Endodermal cell (in vitro differentiated cells): ENCODE measurements around the gene CDH23. TPM values are rescaled to one million over a fixed set of nuclear protein-coding genes. Genes with fewer than 3 reads are reported as not detected.

Experiments used
- DNase-seq: peaks from one replicate; pipeline ENCODE4 v3.0.0-alpha.2; 2017
- H3K27ac ChIP-seq: 2 replicates; pipeline ENCODE4 v1.5.1; 2013; ENCODE audit warnings: mild to moderate bottlenecking, low read depth, low read length, moderate library complexity
- H3K27me3 ChIP-seq: 2 replicates; pipeline ENCODE4 v1.6.1; 2013; ENCODE audit warnings: mild to moderate bottlenecking, low read length, moderate library complexity; ENCODE audit not compliant: insufficient read depth, control insufficient read depth, poor library complexity, severe bottlenecking
- H3K36me3 ChIP-seq: 2 replicates; pipeline ENCODE4 v1.7.0; 2013; ENCODE audit warnings: mild to moderate bottlenecking, low read length, moderate library complexity; ENCODE audit not compliant: control insufficient read depth, insufficient read depth
- H3K4me1 ChIP-seq: one replicate; pipeline ENCODE4 v1.7.0; 2013; ENCODE audit warnings: low read length; ENCODE audit not compliant: control insufficient read depth, insufficient read depth
- H3K4me3 ChIP-seq: 2 replicates; pipeline ENCODE4 v1.5.1; 2013; ENCODE audit warnings: mild to moderate bottlenecking, low read length, moderate library complexity
- H3K9ac ChIP-seq: 2 replicates; pipeline ENCODE4 v1.6.1; 2013; ENCODE audit warnings: mild to moderate bottlenecking, low read length, moderate library complexity; ENCODE audit not compliant: poor library complexity, severe bottlenecking; ENCODE audit errors: extremely low read depth
- H3K9me3 ChIP-seq: 2 replicates; pipeline ENCODE4 v1.6.1; 2013; ENCODE audit warnings: mild to moderate bottlenecking, low read length, moderate library complexity; ENCODE audit not compliant: control insufficient read depth
- H3K27ac Mint-ChIP-seq: 2 replicates; pipeline ENCODE4 v1.8.0; 2020; ENCODE audit warnings: mixed read lengths
- H3K27me3 Mint-ChIP-seq: 2 replicates; pipeline ENCODE4 v1.8.0; 2021; ENCODE audit warnings: mild to moderate bottlenecking, mixed read lengths; ENCODE audit not compliant: insufficient read depth
- H3K36me3 Mint-ChIP-seq: 2 replicates; pipeline ENCODE4 v1.8.0; 2020; ENCODE audit warnings: low read depth, mixed read lengths
- H3K4me1 Mint-ChIP-seq: 2 replicates; pipeline ENCODE4 v1.8.0; 2020; ENCODE audit warnings: mixed read lengths
- H3K4me3 Mint-ChIP-seq: 2 replicates; pipeline ENCODE4 v1.8.0; 2020; ENCODE audit warnings: mild to moderate bottlenecking, moderate library complexity, mixed read lengths
- H3K9me3 Mint-ChIP-seq: 2 replicates; pipeline ENCODE4 v1.8.0; 2020; ENCODE audit warnings: mild to moderate bottlenecking, mixed read lengths
- CTCF ChIP-seq: fragments of 200-600 bp; sonication (generic); conservative IDR thresholded peaks from 2 replicates; pipeline ENCODE4 v1.5.0; 2021; ENCODE audit warnings: antibody characterized with exemption, mild to moderate bottlenecking
- WGBS, 2 experiments: methylation state at CpG; one replicate each; pipeline versions ENCODE4 v1.1.5 to v1.1.7; 2013; ENCODE audit warnings: missing lambda C conversion rate in 2 of 2, mixed read lengths in 1 of 2; ENCODE audit not compliant: insufficient coverage in 1 of 2, insufficient read length in 1 of 2; 5-methylcytosine and 5-hydroxymethylcytosine counted together
- total RNA-seq, 2 donors: library from RNA; stranded (reverse); fragmentation: NEBNext Ultra II Directional in 1 of 2; extraction: Animal tissue kit (Norgen Biotek cat#: 25700) in 1 of 2; gene quantifications; 2 replicates in 1 of 2; 3 replicates in 1 of 2; pipeline ENCODE4 v1.2.1, GENCODE V29; 2021

Gene CDH23
- total RNA-seq, 2 donors from 2014 or later = 2.1 to 4.2 TPM

GRCh38 chr10:71610651-71611050, 213.9 kb downstream of the CDH23 start:
- peaks cover 3% of the 10 kb centered on the region for H3K4me1 ChIP-seq
- no peak overlapping the region for H3K4me3 Mint-ChIP-seq
- H3K27me3 Mint-ChIP-seq = peaks cover 1% of the 10 kb centered on the region
- no peak for TF ChIP-seq CTCF
- H3K9me3 Mint-ChIP-seq = no peaks in the 10 kb centered on the region
- no peak overlapping the region for H3K4me3 ChIP-seq
- H3K36me3 Mint-ChIP-seq = no peaks in the 10 kb centered on the region
- H3K9ac ChIP-seq = no peak overlapping the region
- H3K4me1 Mint-ChIP-seq = peaks cover 18% of the 10 kb centered on the region
- H3K27ac Mint-ChIP-seq = no peak overlapping the region
- no peaks in the 10 kb centered on the region for H3K27me3 ChIP-seq
- no peak for DNase-seq
- peak overlapping the region; percentile 4 for H3K27ac ChIP-seq
- 51% methylated on average over 3 of the region's 3 CpGs; no CpG with 5 or more reads in 1 of the 2 experiments for WGBS, 2 experiments
- no peaks in the 10 kb centered on the region for H3K36me3 ChIP-seq
- H3K9me3 ChIP-seq = no peaks in the 10 kb centered on the region

GRCh38 chr10:71611131-71611530, 214.4 kb downstream of the CDH23 start:
- DNase-seq = no peak
- 66 to 88% methylated on average over 3 to 5 of the region's 5 CpGs for WGBS, 2 experiments
- Mint-ChIP-seq H3K4me1 (peaks cover 18% of the 10 kb centered on the region), H3K36me3 (no peaks in the 10 kb centered on the region), H3K27ac (no peak overlapping the region), H3K27me3 (peaks cover 1% of the 10 kb centered on the region), H3K9me3 (no peaks in the 10 kb centered on the region), H3K4me3 (no peak overlapping the region)
- Histone ChIP-seq H3K36me3 (no peaks in the 10 kb centered on the region), H3K9me3 (no peaks in the 10 kb centered on the region), H3K27ac (peak overlapping the region; percentile 4), H3K4me1 (peaks cover 3% of the 10 kb centered on the region), H3K9ac (no peak overlapping the region), H3K4me3 (no peak overlapping the region), H3K27me3 (no peaks in the 10 kb centered on the region)
- no peak for TF ChIP-seq CTCF

- Histone ChIP-seq H3K4me3 (no peak overlapping the region), H3K4me1 (peaks cover 3% of the 10 kb centered on the region), H3K27ac (no peak overlapping the region), H3K36me3 (no peaks in the 10 kb centered on the region), H3K9me3 (no peaks in the 10 kb centered on the region), H3K27me3 (no peaks in the 10 kb centered on the region), H3K9ac (no peak overlapping the region)
- Mint-ChIP-seq H3K4me3 (no peak overlapping the region), H3K27me3 (peaks cover 1% of the 10 kb centered on the region), H3K9me3 (peaks cover 4% of the 10 kb centered on the region), H3K36me3 (no peaks in the 10 kb centered on the region), H3K27ac (no peak overlapping the region), H3K4me1 (peaks cover 21% of the 10 kb centered on the region)
- TF ChIP-seq CTCF = no peak
- DNase-seq = no peak
- 93 to 95% methylated on average over 7 to 12 of the region's 12 CpGs for WGBS, 2 experiments
Measured at GRCh38 chr10:71611709-71612422, 215.1 kb downstream of the CDH23 start.
